Measurements from ENCODE around the gene OR2D2. TPM values are rescaled to one million over a fixed set of nuclear protein-coding genes. Genes with fewer than 3 reads are reported as not detected.
A peak's percentile ranks its signal among the peaks of the same experiment; 100 is the strongest.
"Not testable (repeated sequence)": the region's sequence is repeated elsewhere in the genome, so short reads cannot be mapped to it uniquely, and the experiment has no call there.

OR2D2 gene
- total RNA-seq, 1 donor from 2014 or later: 0.40 TPM

GRCh38 chr11:6882751-6883150 lies 9.5 kb downstream of the OR2D2 start:
- no peak for DNase-seq (ENCODE audit: low read depth)

DNA sequence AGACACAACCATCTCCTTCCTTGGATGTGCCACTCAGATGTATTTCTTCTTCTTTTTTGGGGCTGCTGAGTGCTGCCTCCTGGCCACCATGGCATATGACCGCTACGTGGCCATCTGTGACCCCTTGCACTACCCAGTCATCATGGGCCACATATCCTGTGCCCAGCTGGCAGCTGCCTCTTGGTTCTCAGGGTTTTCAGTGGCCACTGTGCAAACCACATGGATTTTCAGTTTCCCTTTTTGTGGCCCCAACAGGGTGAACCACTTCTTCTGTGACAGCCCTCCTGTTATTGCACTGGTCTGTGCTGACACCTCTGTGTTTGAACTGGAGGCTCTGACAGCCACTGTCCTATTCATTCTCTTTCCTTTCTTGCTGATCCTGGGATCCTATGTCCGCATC lies 15.4 kb downstream of the OR2D2 start:
- no peak for DNase-seq (ENCODE audit: low read depth)

- no peak for DNase-seq (ENCODE audit: low read depth)
Measured at GRCh38 chr11:6876325-6876724, 16.0 kb downstream of the OR2D2 start, which contains the start of gene OR10A4. OR10A4 (plus strand) TSS chr11:6876625; CDS start chr11:6876648, 23 bp downstream.

GRCh38 chr11:6875761-6876160 lies 16.5 kb downstream of the OR2D2 start:
- no peak for DNase-seq (ENCODE audit: low read depth)

DNA sequence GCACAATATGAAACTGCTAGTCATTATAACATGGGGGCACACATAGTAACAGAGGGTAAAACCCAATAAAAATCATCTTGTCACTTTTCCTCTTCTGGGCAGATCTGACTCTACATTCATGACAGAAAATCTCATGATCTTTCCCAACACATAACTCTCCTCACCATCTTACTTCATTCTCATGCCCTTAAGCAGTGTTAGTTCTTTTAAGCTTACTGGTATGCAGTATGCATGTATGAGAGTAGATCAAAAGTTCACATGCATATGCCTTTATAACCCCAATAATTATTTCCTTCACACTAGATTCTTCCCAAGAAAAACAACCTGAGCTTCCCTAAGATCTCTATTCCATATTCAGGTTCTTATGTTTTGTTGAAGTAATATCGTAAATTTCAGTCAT lies 21.0 kb downstream of the OR2D2 start:
- DNase-seq (ENCODE audit: low read depth): no peak

- no peak for DNase-seq (ENCODE audit: low read depth)
Measured at GRCh38 chr11:6864438-6864837, 27.9 kb downstream of the OR2D2 start.

DNA sequence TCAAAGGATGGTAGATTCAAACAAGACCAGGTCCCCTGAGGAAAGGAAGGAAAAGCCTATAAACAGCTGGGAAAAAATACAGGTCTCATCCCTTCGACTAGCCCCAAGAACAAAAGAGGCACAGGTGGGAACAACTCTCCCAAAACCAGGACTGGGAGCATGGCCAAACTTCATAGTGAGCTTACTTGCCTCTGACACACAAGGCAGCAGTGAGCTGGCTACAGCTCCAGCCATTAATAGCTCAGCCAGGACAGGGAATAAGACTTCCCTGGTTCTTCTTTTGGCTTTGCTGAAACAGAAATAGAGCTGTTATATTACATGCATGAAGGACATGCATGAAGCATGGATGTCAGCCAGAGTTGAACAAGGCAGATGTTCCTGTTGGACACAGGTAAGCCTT lies 29.3 kb downstream of the OR2D2 start, which contains the start of gene OR10A2:
Gene OR10A2 (plus strand): TSS at position 97 of the 400 bp plus-strand sequence. CDS start 6,698 bp downstream, outside the sequence.
- no peak for DNase-seq (ENCODE audit: low read depth)

DNA sequence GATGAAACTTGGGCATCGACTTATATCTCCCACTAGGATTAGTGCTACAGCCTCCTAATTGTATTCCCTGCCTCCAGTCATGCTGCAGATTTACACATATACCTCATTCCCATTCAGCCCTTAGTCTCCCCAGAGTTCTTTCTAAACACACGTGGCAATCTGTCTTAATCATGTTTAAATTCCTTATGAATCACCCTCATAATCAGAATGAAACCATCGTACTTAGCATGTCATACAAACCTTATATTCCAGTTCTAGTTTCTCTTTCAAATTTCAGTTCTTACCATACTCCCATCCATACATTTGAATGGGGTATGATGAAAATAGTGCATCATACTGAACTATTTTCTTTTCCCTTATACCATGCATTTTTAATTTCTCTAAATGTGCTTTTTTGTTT lies 35.4 kb downstream of the OR2D2 start:
- no peak for DNase-seq (ENCODE audit: low read depth)

- DNase-seq (ENCODE audit: low read depth): peak; percentile 72
Measured at GRCh38 chr11:6855971-6856541, 36.2 kb downstream of the OR2D2 start.

- not testable (repeated sequence) for DNase-seq (ENCODE audit: low read depth)
Measured at GRCh38 chr11:6854801-6855200, 37.5 kb downstream of the OR2D2 start.

- DNase-seq (ENCODE audit: low read depth): peak; percentile 33
Measured at GRCh38 chr11:6850526-6850925, 41.8 kb downstream of the OR2D2 start.

GRCh38 chr11:6845383-6845782 lies 46.9 kb downstream of the OR2D2 start, which contains the start of gene OR10A5:
OR10A5 (plus strand) TSS chr11:6845683; CDS start chr11:6845683, 0 bp downstream.
- DNase-seq (ENCODE audit: low read depth): no peak

DNA sequence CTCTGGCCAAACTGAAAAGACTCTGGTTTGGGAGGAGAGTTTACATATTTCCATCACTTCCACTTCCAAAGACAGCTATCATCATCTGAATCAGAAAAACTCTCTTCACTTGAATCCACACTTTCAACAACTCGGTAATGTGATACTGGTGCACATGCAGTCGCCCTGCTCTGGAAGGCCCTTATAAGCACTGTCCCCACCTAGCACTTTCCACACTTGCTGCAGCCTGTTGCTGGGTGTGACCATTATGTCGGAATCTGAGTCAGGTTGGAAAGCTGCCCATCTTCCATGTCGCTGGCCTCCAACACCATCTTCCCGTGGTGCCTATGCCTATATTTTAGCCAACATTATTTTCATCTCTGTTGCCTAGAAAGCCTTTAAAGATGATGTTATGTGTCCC lies 47.9 kb downstream of the OR2D2 start:
- DNase-seq (ENCODE audit: low read depth): no peak

GRCh38 chr11:6843670-6844069 lies 48.6 kb downstream of the OR2D2 start:
- no peak for DNase-seq (ENCODE audit: low read depth)

GRCh38 chr11:6841694-6842093 lies 50.6 kb downstream of the OR2D2 start:
- no peak for DNase-seq (ENCODE audit: low read depth)

Other genes with a start within 250 kb of the OR2D2 start
- gene DCHS1, start 236.7 kb downstream of the OR2D2 start, total RNA-seq: under 0.01 and 1.3 TPM in 2 replicates
- 27.2 and 49.8 TPM in 2 replicates for gene MRPL17, start 209.2 kb downstream of the OR2D2 start, total RNA-seq
- gene OR2AG2, start 120.5 kb downstream of the OR2D2 start, total RNA-seq: 0.25 and 0.35 TPM in 2 replicates
- gene OR2AG1, start 109.5 kb downstream of the OR2D2 start, total RNA-seq: not detected in 2 replicates
- 0.50 TPM in 1 of 2 replicates, not detected in the other for gene OR6A2, start 92.8 kb downstream of the OR2D2 start, total RNA-seq
- gene OR10A5, start 46.8 kb downstream of the OR2D2 start, total RNA-seq: not detected in 2 replicates
- not detected in 2 replicates for gene OR10A2, start 29.4 kb downstream of the OR2D2 start, total RNA-seq
- not detected in 2 replicates for gene OR10A4, start 15.9 kb downstream of the OR2D2 start, total RNA-seq
- gene OR2D3, start 28.5 kb upstream of the OR2D2 start, total RNA-seq: not detected in 2 replicates
- 5.4 TPM in 2 replicates for gene ZNF215, start 33.9 kb upstream of the OR2D2 start, total RNA-seq
- 3.8 and 8.4 TPM in 2 replicates for gene ZNF214, start 127.8 kb upstream of the OR2D2 start, total RNA-seq
- gene NLRP14, start 128.0 kb upstream of the OR2D2 start, total RNA-seq: 0.10 TPM in 1 of 2 replicates, not detected in the other
- not detected in 2 replicates for gene RBMXL2, start 196.5 kb upstream of the OR2D2 start, total RNA-seq